H1 (cell line): ENCODE results near the gene SLK. TPM values are rescaled to one million over a fixed set of nuclear protein-coding genes. Genes with fewer than 3 reads are reported as not detected.

Experiments
- CTBP2 ChIP-seq: IDR thresholded peaks from 2 replicates; pipeline ENCODE4 v1.7.0; 2011; ENCODE audit warnings: borderline replicate concordance, mild to moderate bottlenecking, moderate library complexity, mixed read lengths, low read length; ENCODE audit not compliant: insufficient read depth, insufficient read length
- NANOG ChIP-seq: IDR thresholded peaks from 2 replicates; pipeline ENCODE4 v1.6.1; 2011; ENCODE audit warnings: low read length, low read depth, mild to moderate bottlenecking, inconsistent platforms; ENCODE audit not compliant: insufficient read depth, poor library complexity, severe bottlenecking
- SP4 ChIP-seq: IDR thresholded peaks from 2 replicates; pipeline ENCODE4 v1.6.1; 2012; ENCODE audit warnings: low read length, inconsistent platforms
- TAF7 ChIP-seq: optimal IDR thresholded peaks from 2 replicates; pipeline ENCODE3; 2011; ENCODE audit warnings: low read depth, mild to moderate bottlenecking, inconsistent platforms, low read length, moderate library complexity, borderline replicate concordance
- polyA plus RNA-seq, 7 experiments: library from polyadenylated mRNA; depleted of rRNA in 3 of 7; stranded (reverse) in 5 of 7; unstranded in 2 of 7; fragments of >200 nt in 5 of 7; fragments of 200-250 nt in 2 of 7; gene quantifications; 1 replicate in 5 of 7; 2 replicates in 1 of 7; 4 replicates in 1 of 7; pipeline versions ENCODE4 v1.2.1 to v1.2.3, GENCODE V29; 2011 to 2013; ENCODE audit warnings: missing spikeins in 2 of 7, mixed read lengths in 2 of 7
- total RNA-seq: library from RNA; stranded (reverse); fragmentation: NEBNext Ultra II Directional; extraction: Animal tissue kit (Norgen Biotek cat#: 25700); gene quantifications from 2 replicates; pipeline ENCODE4 v1.2.1, GENCODE V29; 2021
- TF ChIP-seq, protein P1 (sequence below): IDR thresholded peaks from 2 replicates; pipeline ENCODE4 v1.6.1; 2011; ENCODE audit warnings: low read length, improper control_type of control experiment
- TF ChIP-seq, protein P2 (sequence below): IDR thresholded peaks from 2 replicates; pipeline ENCODE4 v1.6.1; 2012; ENCODE audit warnings: inconsistent platforms

The SLK gene
- total and polyA plus RNA-seq, 2 of the 8 experiments (the other 6 are each of a cell fraction or from before 2014, with no cell fraction given), result 2.7 to 18.3 TPM

DNA sequence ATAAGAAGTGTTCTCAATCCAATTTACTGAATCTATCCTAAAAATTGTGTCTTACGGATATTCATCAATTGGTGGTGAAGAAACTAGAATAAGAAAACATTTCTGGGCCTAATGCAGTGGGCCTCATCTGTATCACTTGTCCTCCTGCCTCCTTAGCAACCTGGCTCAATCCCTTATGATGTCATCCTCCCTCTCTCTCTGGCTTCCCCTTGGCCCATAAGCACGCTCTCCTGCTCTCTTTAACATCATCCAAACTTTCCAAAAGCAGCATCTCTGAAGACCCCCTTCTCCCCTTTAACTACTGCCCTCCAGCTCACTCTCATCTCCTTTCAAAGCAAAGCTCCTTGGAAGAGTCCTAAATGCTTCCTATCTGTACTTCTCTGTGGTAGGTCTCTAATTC lies 44.3 kb upstream of the SLK start (continued):
- TF ChIP-seq, protein P1, sequence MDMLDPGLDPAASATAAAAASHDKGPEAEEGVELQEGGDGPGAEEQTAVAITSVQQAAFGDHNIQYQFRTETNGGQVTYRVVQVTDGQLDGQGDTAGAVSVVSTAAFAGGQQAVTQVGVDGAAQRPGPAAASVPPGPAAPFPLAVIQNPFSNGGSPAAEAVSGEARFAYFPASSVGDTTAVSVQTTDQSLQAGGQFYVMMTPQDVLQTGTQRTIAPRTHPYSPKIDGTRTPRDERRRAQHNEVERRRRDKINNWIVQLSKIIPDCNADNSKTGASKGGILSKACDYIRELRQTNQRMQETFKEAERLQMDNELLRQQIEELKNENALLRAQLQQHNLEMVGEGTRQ, result no peak
- TF ChIP-seq, protein P2, sequence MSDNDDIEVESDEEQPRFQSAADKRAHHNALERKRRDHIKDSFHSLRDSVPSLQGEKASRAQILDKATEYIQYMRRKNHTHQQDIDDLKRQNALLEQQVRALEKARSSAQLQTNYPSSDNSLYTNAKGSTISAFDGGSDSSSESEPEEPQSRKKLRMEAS, result no peak
- TF ChIP-seq NANOG (no peak), SP4 (no peak), TAF7 (no peak), CTBP2 (no peak)
